Activated B cell treated with CpG ODN at 0.5 μM for 24 hours (primary cell): ENCODE measurements around the gene LOXL1. TPM values are rescaled to one million over a fixed set of nuclear protein-coding genes. Genes with fewer than 3 reads are reported as not detected.
A peak's percentile ranks its signal among the peaks of the same experiment; 100 is the strongest.

Experiments
- ATAC-seq: fragments of 200-7000 bp; cut with Tn5 transposase; one replicate; pipeline ENCODE4 v1.10.0; 2021; ENCODE audit warnings: low read depth, mild to moderate bottlenecking, moderate library complexity
- CTCF ChIA-PET: fragments of 350-600 bp; sonication (Branson Sonifier 250); formaldehyde crosslinking; loops from one replicate; lab custom pipeline; 2021; ENCODE audit warnings: antibody characterized with exemption; lab: Charles Lee
- POLR2A ChIA-PET: fragments of 350-600 bp; sonication (Branson Sonifier 250); formaldehyde crosslinking; loops from one replicate; lab custom pipeline; 2021; ENCODE audit warnings: antibody characterized with exemption; lab: Charles Lee
- DNase-seq: peaks from one replicate; pipeline ENCODE4 v3.0.0; 2022
- H3K27ac Mint-ChIP-seq: one replicate; pipeline ENCODE4 v1.8.0; 2020; ENCODE audit warnings: mixed read lengths
- H3K27me3 Mint-ChIP-seq: one replicate; pipeline ENCODE4 v1.8.0; 2021; ENCODE audit warnings: mixed read lengths
- H3K36me3 Mint-ChIP-seq: one replicate; pipeline ENCODE4 v1.8.0; 2021; ENCODE audit warnings: low read depth, mixed read lengths
- H3K4me1 Mint-ChIP-seq: one replicate; pipeline ENCODE4 v1.8.0; 2021; ENCODE audit warnings: mixed read lengths
- H3K4me3 Mint-ChIP-seq: one replicate; pipeline ENCODE4 v1.8.0; 2020; ENCODE audit warnings: mild to moderate bottlenecking, mixed read lengths
- H3K9me3 Mint-ChIP-seq: one replicate; pipeline ENCODE4 v1.8.0; 2020; ENCODE audit warnings: mixed read lengths
- intact Hi-C: fragments of 100-400 bp; cut with micrococcal nuclease; formaldehyde crosslinking; loops from one replicate; pipeline ENCODE4 v1.15.1; 2024
- total RNA-seq: library from RNA; stranded (reverse); gene quantifications from 2 replicates; pipeline ENCODE4 v1.2.3, GENCODE V29; 2022
- TF ChIP-seq, protein P1 (sequence below): fragments of 200-600 bp; IDR thresholded peaks from one replicate; pipeline ENCODE4 v1.8.0; 2022; ENCODE audit warnings: antibody characterized with exemption, mild to moderate bottlenecking

LOXL1 gene
- total RNA-seq, 1 donor from 2014 or later: 1.1 TPM

DNA sequence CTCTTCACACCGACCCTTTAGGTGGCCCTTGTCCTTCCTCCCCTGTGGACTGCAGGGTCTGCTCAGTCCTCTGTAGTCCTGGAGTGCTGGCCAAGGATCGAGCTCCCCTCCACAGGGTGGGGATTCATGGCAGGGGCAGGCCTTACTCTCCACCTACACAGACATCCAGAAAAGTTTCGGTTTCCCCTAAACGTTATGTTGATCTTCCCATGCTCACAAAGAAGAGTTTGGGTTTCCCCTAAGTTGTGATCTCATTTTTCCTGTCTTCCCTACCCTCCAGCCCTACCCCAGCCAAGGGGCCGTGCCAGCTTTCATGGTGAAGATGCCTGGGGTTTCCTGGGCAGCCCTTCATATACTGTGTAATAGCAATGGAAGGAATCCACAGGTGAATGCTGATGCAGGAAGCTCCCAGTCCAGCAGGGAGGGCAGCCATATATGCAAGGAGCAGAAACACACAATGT, 55.5 kb downstream of the LOXL1 start:
- H3K4me3 Mint-ChIP-seq: peak overlapping the region; percentile 53
- peaks cover 56% of the 10 kb centered on the region for H3K4me1 Mint-ChIP-seq
- DNase-seq (no peak), ATAC-seq (no peak)
- intact Hi-C loops: no loop called here
- ChIA-PET CTCF (interaction anchor here (2.4 kb wide), 1 partner anchor 8 kb away, joined by 10 read pairs; no protein-coding TSS in a partner anchor), POLR2A (interaction anchor here (2.5 kb wide), 1 partner anchor 13 kb away, joined by 11 read pairs; the partner anchor contains the start of gene PML)
- peaks cover 5% of the 10 kb centered on the region for H3K36me3 Mint-ChIP-seq
- no peaks in the 10 kb centered on the region for H3K27me3 Mint-ChIP-seq
- TF ChIP-seq, protein P1, sequence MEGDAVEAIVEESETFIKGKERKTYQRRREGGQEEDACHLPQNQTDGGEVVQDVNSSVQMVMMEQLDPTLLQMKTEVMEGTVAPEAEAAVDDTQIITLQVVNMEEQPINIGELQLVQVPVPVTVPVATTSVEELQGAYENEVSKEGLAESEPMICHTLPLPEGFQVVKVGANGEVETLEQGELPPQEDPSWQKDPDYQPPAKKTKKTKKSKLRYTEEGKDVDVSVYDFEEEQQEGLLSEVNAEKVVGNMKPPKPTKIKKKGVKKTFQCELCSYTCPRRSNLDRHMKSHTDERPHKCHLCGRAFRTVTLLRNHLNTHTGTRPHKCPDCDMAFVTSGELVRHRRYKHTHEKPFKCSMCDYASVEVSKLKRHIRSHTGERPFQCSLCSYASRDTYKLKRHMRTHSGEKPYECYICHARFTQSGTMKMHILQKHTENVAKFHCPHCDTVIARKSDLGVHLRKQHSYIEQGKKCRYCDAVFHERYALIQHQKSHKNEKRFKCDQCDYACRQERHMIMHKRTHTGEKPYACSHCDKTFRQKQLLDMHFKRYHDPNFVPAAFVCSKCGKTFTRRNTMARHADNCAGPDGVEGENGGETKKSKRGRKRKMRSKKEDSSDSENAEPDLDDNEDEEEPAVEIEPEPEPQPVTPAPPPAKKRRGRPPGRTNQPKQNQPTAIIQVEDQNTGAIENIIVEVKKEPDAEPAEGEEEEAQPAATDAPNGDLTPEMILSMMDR: no peak
- H3K27ac Mint-ChIP-seq: peak overlapping the region; percentile 75
- no peaks in the 10 kb centered on the region for H3K9me3 Mint-ChIP-seq

DNA sequence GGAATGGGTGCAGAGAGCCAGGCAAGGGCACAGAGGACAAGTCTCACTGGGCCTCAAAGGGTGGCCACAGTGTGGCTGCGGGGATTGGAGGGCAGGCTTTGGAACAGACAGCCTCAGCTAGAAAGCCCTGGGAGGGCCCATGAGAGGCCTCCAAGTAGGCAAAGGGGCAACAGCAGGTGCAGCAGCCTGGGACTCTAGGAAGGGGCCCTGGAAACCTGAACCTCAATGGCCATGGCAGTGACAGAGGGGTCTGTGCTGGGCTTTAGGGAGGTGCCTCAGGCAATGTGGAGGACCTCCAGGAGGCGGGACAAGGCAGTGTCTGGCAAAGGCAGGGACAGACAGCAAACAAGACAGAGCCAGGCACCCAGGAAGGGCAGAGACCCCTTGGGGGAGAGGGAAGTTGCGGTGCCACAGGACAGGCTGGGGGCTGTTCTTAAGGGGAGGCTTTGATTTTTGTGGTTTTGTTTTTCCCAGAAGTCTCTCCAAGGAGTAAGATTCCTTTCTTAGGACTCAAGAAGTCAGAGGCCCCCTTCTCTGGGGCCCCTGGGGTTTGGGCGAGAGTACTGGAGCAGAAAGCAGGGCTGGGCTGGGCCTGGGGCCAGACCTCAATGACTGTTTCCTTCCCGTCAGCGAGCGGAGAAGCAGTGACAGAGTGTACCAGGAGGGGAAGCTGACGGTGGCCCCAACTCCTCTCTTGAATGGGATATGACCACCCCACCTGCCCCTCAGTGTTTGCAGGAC, 56.1 kb downstream of the LOXL1 start:
- peaks cover 62% of the 10 kb centered on the region for H3K4me1 Mint-ChIP-seq
- no peaks in the 10 kb centered on the region for H3K27me3 Mint-ChIP-seq
- intact Hi-C loops: no loop called here
- peak overlapping the region; percentile 53 for H3K4me3 Mint-ChIP-seq
- ChIA-PET CTCF (interaction anchor here (2.4 kb wide), 1 partner anchor 9 kb away, joined by 10 read pairs; no protein-coding TSS in a partner anchor), POLR2A (interaction anchor here (0.6 to 2.5 kb wide), 2 partner anchors 11 to 12 kb away, joined by 4 to 11 read pairs; partner anchors contain the start of gene PML)
- DNase-seq (no peak), ATAC-seq (peak; percentile 92)
- peak overlapping the region; percentile 75 for H3K27ac Mint-ChIP-seq
- H3K36me3 Mint-ChIP-seq: peaks cover 5% of the 10 kb centered on the region
- TF ChIP-seq, protein P1: no peak
- H3K9me3 Mint-ChIP-seq: no peaks in the 10 kb centered on the region

DNA sequence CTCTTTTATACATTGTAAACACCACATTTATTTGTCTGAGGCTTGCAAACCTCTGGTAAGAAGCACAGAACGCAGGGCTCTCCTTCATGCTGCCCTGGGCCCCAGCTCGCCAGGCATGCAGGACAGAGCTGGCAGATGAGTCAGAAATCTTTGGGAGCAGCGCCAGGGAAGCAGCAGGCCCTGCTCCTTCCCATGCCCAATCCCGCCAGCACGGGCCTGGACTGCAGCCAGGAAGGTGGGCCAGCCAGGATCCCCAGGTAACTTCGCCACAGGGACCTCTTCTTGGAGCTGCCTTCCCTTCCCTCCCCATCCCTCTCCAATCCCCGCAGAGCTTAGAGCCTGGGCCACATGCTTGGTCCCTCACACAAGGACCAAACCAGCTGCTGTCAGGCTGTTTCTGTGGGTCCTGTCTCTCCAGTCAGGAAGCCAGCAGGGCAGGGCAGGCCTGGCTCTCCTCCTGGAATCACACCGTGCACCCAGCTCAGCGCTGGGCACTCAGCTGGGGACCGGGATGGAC, 57.0 kb downstream of the LOXL1 start:
- Mint-ChIP-seq H3K27me3 (no peaks in the 10 kb centered on the region), H3K27ac (no peak overlapping the region), H3K9me3 (no peaks in the 10 kb centered on the region), H3K36me3 (peaks cover 5% of the 10 kb centered on the region), H3K4me1 (peaks cover 71% of the 10 kb centered on the region), H3K4me3 (no peak overlapping the region)
- POLR2A ChIA-PET: interaction anchor here (0.6 to 2.5 kb wide), 2 partner anchors 10 to 11 kb away, joined by 4 to 11 read pairs; partner anchors contain the start of gene PML
- ATAC-seq (no peak), DNase-seq (no peak)
- TF ChIP-seq, protein P1: no peak
- intact Hi-C loops: no loop called here
- CTCF ChIA-PET: interaction anchor here (1.5 to 2.4 kb wide), 2 partner anchors 10 to 11 kb away, joined by 3 to 10 read pairs; partner anchors contain the start of gene PML

DNA sequence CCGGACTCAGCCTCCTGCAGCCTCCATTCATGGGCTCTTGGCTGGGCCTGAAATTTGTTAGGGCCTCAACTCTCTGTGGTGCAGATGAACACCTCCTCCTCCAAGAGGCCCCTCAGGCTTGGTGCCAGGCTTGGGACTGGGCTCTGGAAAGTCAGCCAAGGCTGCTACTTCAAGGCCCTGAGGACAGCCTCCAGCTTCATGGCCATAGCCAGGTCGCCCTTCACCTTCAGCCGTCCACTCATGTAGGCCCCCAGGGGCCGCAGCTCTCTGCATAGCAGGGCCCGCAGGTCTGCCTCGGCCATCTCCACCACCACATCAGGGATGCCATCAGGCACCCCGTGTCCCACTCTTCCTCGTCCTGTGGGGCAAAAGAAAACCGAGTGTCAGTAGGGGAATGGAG, 57.5 kb downstream of the LOXL1 start:
- ATAC-seq (no peak), DNase-seq (no peak)
- ChIA-PET CTCF (interaction anchor here (1.5 to 2.4 kb wide), 2 partner anchors 10 kb away, joined by 3 to 10 read pairs; partner anchors contain the start of gene PML), POLR2A (interaction anchor here (2.5 kb wide), 1 partner anchor 11 kb away, joined by 11 read pairs; the partner anchor contains the start of gene PML)
- no peaks in the 10 kb centered on the region for H3K27me3 Mint-ChIP-seq
- TF ChIP-seq, protein P1: no peak
- no peak overlapping the region for H3K4me3 Mint-ChIP-seq
- H3K9me3 Mint-ChIP-seq: no peaks in the 10 kb centered on the region
- peaks cover 5% of the 10 kb centered on the region for H3K36me3 Mint-ChIP-seq
- peaks cover 75% of the 10 kb centered on the region for H3K4me1 Mint-ChIP-seq
- intact Hi-C loops: no loop called here
- peak overlapping the region; percentile 76 for H3K27ac Mint-ChIP-seq
